ENCODE data around the gene LEMD2.

LEMD2 gene

GRCh38 chr6:33732385-33732784, 56.5 kb downstream of the LEMD2 start:
- DNase-seq = no peak

- no peak for DNase-seq
Measured at GRCh38 chr6:33731751-33732282, 57.1 kb downstream of the LEMD2 start.

GRCh38 chr6:33731035-33731434, 57.9 kb downstream of the LEMD2 start:
- DNase-seq = no peak

GRCh38 chr6:33730611-33731010, 58.3 kb downstream of the LEMD2 start:
- no peak for DNase-seq

GRCh38 chr6:33729059-33729458, 59.9 kb downstream of the LEMD2 start:
- no peak for DNase-seq

- no peak for DNase-seq
Measured at GRCh38 chr6:33728438-33728837, 60.5 kb downstream of the LEMD2 start.

GRCh38 chr6:33727932-33728331, 61.0 kb downstream of the LEMD2 start:
- DNase-seq = no peak

- DNase-seq = no peak
Measured at GRCh38 chr6:33727126-33727525, 61.8 kb downstream of the LEMD2 start.

GRCh38 chr6:33726696-33727095, 62.2 kb downstream of the LEMD2 start:
- DNase-seq = no peak

GRCh38 chr6:33725891-33726673, 62.8 kb downstream of the LEMD2 start:
- DNase-seq = no peak

GRCh38 chr6:33725222-33725621, 63.7 kb downstream of the LEMD2 start:
- no peak for DNase-seq

GRCh38 chr6:33724102-33725023, 64.6 kb downstream of the LEMD2 start:
- no peak for DNase-seq

- DNase-seq = no peak
Measured at GRCh38 chr6:33723371-33724085, 65.4 kb downstream of the LEMD2 start.

- no peak for DNase-seq
Measured at GRCh38 chr6:33722103-33722623, 66.8 kb downstream of the LEMD2 start.

- no peak for DNase-seq
Measured at GRCh38 chr6:33721508-33721907, 67.4 kb downstream of the LEMD2 start.

Data from activated CD4-positive, alpha-beta T cell treated with anti-CD3 and anti-CD28 coated beads, Interleukin-2, Interleukin-6, amounts not matched to agents 100 ng/mL and 50 ng/mL, durations not matched to agents 16 hours and 8 hours (primary cell).